RWPE2 (cell line): ENCODE results near the gene TTLL12.

Experiments
- ATAC-seq: fragments of 200-7000 bp; cut with Tn5 transposase; 3 replicates; pipeline ENCODE4 v1.9.1; 2021; ENCODE audit warnings: low read depth
- DNase-seq: peaks from one replicate; pipeline ENCODE4 v3.0.0-alpha.2; 2020; ENCODE audit warnings: low spot score
- H3K27ac ChIP-seq: fragments of 450-650 bp; 2 replicates; pipeline ENCODE4 v1.5.1; 2017; ENCODE audit warnings: mild to moderate bottlenecking; ENCODE audit not compliant: poor library complexity, severe bottlenecking
- H3K27me3 ChIP-seq: fragments of 250-450 bp; sonication (Bioruptor Pico); 2 replicates; pipeline ENCODE4 v1.5.1; 2021; ENCODE audit warnings: mild to moderate bottlenecking, moderate library complexity; ENCODE audit not compliant: insufficient read depth, poor library complexity, severe bottlenecking
- H3K36me3 ChIP-seq: fragments of 250-450 bp; sonication (Bioruptor Pico); 2 replicates; pipeline ENCODE4 v1.5.1; 2020; ENCODE audit warnings: low read depth, mild to moderate bottlenecking, moderate library complexity
- H3K4me1 ChIP-seq: fragments of 250-450 bp; sonication (Bioruptor Pico); 2 replicates; pipeline ENCODE4 v1.5.1; 2021; ENCODE audit warnings: mild to moderate bottlenecking, moderate library complexity; ENCODE audit not compliant: insufficient read depth, poor library complexity, severe bottlenecking
- H3K4me3 ChIP-seq: fragments of 250-450 bp; sonication (Bioruptor Pico); 2 replicates; pipeline ENCODE4 v1.5.1; 2021; ENCODE audit warnings: mild to moderate bottlenecking, moderate library complexity; ENCODE audit not compliant: severe bottlenecking
- H3K9me3 ChIP-seq: fragments of 250-450 bp; sonication (Bioruptor Pico); 2 replicates; pipeline ENCODE4 v1.5.1; 2021; ENCODE audit warnings: mild to moderate bottlenecking, moderate library complexity; ENCODE audit not compliant: severe bottlenecking
- TF ChIP-seq, protein P1 (sequence below): fragments of 450-650 bp; IDR thresholded peaks from one replicate; pipeline ENCODE4 v1.5.1; 2017; ENCODE audit warnings: mild to moderate bottlenecking, moderate library complexity; ENCODE audit not compliant: poor library complexity, severe bottlenecking

The TTLL12 gene

DNA sequence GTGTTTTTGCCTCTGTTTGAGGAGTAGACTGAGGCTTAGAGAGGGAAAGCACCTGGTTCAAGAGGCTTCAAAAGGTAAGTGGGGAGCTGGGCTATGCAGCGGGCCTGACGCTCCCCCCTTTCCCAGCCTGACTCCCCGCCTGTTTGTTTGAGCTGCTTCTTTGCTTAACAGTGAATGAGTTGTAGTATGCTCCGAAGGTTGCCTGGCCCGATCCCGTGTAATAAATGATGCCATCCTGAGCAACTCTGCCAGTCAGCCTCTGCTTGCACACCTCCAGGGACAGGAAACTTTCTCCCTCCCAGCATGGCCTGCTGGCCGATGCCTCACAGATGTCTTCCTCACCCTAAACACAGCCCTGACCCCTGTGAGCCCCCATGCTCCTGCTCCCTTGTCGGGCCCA is 45.5 kb upstream of the TTLL12 start:
- Histone ChIP-seq H3K27me3 (no peaks in the 10 kb centered on the region), H3K4me1 (no peaks in the 10 kb centered on the region), H3K36me3 (no peaks in the 10 kb centered on the region), H3K27ac (no peak overlapping the region), H3K9me3 (no peaks in the 10 kb centered on the region), H3K4me3 (no peak overlapping the region)
- DNase-seq: no peak
- no peak for ATAC-seq
- TF ChIP-seq, protein P1, sequence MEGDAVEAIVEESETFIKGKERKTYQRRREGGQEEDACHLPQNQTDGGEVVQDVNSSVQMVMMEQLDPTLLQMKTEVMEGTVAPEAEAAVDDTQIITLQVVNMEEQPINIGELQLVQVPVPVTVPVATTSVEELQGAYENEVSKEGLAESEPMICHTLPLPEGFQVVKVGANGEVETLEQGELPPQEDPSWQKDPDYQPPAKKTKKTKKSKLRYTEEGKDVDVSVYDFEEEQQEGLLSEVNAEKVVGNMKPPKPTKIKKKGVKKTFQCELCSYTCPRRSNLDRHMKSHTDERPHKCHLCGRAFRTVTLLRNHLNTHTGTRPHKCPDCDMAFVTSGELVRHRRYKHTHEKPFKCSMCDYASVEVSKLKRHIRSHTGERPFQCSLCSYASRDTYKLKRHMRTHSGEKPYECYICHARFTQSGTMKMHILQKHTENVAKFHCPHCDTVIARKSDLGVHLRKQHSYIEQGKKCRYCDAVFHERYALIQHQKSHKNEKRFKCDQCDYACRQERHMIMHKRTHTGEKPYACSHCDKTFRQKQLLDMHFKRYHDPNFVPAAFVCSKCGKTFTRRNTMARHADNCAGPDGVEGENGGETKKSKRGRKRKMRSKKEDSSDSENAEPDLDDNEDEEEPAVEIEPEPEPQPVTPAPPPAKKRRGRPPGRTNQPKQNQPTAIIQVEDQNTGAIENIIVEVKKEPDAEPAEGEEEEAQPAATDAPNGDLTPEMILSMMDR: no peak

DNA sequence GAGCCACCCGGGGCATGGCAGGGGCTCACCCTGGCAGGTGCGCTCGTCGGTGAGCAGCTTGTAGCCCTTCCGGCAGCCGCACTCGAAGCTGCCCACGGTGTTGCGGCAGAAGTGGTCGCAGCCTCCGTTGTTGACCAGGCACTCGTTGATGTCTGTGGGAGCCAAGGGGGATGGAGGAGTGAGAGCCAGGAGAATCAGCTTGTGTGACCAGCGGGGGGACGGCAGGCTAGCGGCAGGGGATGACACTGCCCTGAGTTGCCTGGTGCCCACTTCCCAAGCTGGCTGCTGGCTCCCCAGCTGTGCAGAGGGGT is 44.7 kb upstream of the TTLL12 start:
- H3K27ac ChIP-seq: no peak overlapping the region
- H3K9me3 ChIP-seq: no peaks in the 10 kb centered on the region
- TF ChIP-seq, protein P1: no peak
- H3K4me3 ChIP-seq: no peak overlapping the region
- no peaks in the 10 kb centered on the region for H3K36me3 ChIP-seq
- DNase-seq: no peak
- H3K27me3 ChIP-seq: no peaks in the 10 kb centered on the region
- no peaks in the 10 kb centered on the region for H3K4me1 ChIP-seq
- no peak for ATAC-seq

- Histone ChIP-seq H3K36me3 (no peaks in the 10 kb centered on the region), H3K4me3 (no peak overlapping the region), H3K27ac (no peak overlapping the region), H3K9me3 (no peaks in the 10 kb centered on the region), H3K27me3 (no peaks in the 10 kb centered on the region), H3K4me1 (no peaks in the 10 kb centered on the region)
- ATAC-seq (peak; percentile 46; the same call in 2 of the 3 replicates), DNase-seq (no peak)
- TF ChIP-seq, protein P1: peak; percentile 86
These were observed 44.2 kb upstream of the TTLL12 start for GRCh38 chr22:43230971-43231723.

GRCh38 chr22:43230571-43230970 is 43.6 kb upstream of the TTLL12 start:
- TF ChIP-seq, protein P1: no peak
- Histone ChIP-seq H3K4me3 (no peak overlapping the region), H3K27ac (no peak overlapping the region), H3K27me3 (no peaks in the 10 kb centered on the region), H3K9me3 (no peaks in the 10 kb centered on the region), H3K4me1 (no peaks in the 10 kb centered on the region), H3K36me3 (no peaks in the 10 kb centered on the region)
- DNase-seq: no peak
- no peak for ATAC-seq

GRCh38 chr22:43228863-43229262 is 41.9 kb upstream of the TTLL12 start:
- no peak for DNase-seq
- Histone ChIP-seq H3K9me3 (no peaks in the 10 kb centered on the region), H3K27me3 (no peaks in the 10 kb centered on the region), H3K36me3 (no peaks in the 10 kb centered on the region), H3K27ac (no peak overlapping the region), H3K4me3 (no peak overlapping the region), H3K4me1 (no peaks in the 10 kb centered on the region)
- ATAC-seq: no peak
- TF ChIP-seq, protein P1: no peak
